Breast epithelium (tissue), 3 donors: ENCODE results near the gene FES.

Experiments
- CTCF ChIP-seq, 3 donors: fragments of 450-650 bp; IDR thresholded peaks; one replicate each; pipeline ENCODE4 v1.5.1; 2016 to 2017; ENCODE audit warnings: antibody characterized with exemption in 3 of 3, mild to moderate bottlenecking in 3 of 3, moderate library complexity in 3 of 3
- POLR2AphosphoS5 ChIP-seq, 3 donors: sonication (generic); formaldehyde crosslinking; IDR thresholded peaks; one replicate each; pipeline ENCODE4 v1.6.1; 2017; ENCODE audit warnings: antibody characterized with exemption in 3 of 3

GRCh38 chr15:90945091-90945490 is 60.8 kb downstream of the FES start:
- TF ChIP-seq CTCF (IDR thresholded peaks at IDR 0.05), result no peak
- no peak for TF ChIP-seq POLR2AphosphoS5 (IDR thresholded peaks at IDR 0.05)
